Stimulated activated CD4-positive, alpha-beta T cell treated with anti-CD3 and anti-CD28 coated beads, Interleukin-2, amount 100 ng/mL, for 48 hours (primary cell): ENCODE measurements around the gene AUTS2.

Source experiments
- DNase-seq, 2 donors: peaks; one replicate each; pipeline ENCODE4 v3.0.0-alpha.2; 2020

The AUTS2 gene

DNA sequence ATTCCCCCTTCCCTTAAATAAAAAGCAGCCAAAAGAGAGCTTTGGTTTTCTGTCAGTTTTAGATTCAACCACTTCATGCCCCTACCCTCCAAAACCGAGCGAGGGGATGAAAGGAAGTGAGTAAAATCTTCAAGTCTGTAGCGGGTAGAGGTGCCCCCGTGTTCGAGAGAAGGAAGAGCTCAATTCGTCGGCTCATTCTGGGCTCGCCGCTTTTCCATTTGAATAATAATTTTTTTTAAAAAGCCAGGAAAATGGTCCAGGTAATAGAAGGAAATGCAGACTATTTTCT lies 1097.5 kb downstream of the AUTS2 start:
- no peak for DNase-seq

DNA sequence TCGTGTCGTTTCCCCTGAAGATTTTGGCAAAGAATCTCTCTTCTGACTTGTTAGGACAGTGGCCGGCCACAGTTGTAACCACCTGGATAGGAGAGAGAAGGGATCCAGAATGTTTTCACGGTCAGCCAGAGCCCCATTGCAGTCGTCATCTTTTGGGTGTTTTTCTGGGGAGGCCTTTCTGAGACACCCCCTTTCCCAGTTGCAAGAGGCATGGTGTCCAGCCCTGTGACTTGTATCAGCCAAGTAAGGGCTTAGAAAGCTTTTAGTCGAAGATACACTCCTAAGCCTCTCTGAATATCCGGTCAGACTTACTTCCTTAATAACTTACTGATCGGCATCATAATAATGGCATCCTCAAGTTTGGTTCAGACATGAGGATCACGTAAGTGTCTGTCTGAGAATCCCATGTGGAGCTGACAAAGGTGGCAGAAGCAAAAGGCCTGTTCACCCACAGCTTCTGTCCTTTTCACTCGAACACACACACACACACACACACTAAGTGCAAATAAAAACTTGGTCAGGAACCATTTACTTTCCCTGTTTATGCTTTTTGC lies 1098.0 kb downstream of the AUTS2 start:
- DNase-seq, result no peak

DNA sequence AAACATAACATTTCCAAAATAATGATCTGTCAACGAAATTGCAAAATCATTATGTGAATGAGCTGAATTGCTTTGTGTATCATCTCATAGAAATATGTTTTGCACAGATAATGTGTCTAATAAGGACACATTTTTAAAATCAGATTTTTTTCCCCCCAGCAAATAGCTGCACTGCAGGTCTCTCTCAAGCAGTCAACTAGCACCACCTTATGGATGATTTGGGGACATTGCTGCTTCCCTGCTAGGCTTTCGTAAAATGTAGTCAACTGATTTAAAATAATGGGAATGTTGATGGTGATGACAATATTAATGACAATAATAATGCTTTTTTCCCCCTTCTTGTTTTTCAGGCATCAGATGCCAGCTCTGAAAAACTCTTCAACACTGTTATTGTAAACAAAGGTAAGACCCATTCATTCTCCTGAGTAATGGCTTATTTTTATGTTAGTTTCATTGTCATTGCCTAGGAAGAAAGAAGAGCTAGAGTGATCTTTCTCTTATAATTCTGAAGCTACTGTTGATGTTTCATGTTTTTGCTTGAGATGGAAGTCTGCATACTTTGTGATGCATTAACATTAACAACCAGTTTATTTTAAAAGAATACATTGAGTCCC lies 1100.1 kb downstream of the AUTS2 start:
- DNase-seq, result no peak

DNA sequence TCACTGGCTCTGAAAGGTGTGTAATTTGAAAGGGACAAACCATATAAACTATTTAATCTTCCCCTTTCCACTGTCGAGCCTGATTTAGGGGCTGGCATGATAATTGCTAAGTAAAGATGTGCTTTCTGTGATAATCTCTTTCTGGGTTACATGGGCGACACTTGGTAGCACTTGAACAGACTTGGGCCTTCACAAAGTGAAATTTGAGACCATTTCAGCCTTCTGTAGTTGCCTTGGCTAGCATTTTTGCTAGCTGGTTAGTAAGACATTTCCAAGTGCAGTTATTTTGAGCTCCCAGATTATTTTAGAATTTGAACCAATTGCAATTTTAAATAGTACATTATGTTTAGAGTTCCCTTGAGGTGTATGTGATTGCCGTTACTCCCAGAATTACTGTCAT lies 1101.0 kb downstream of the AUTS2 start:
- no peak for DNase-seq

DNA sequence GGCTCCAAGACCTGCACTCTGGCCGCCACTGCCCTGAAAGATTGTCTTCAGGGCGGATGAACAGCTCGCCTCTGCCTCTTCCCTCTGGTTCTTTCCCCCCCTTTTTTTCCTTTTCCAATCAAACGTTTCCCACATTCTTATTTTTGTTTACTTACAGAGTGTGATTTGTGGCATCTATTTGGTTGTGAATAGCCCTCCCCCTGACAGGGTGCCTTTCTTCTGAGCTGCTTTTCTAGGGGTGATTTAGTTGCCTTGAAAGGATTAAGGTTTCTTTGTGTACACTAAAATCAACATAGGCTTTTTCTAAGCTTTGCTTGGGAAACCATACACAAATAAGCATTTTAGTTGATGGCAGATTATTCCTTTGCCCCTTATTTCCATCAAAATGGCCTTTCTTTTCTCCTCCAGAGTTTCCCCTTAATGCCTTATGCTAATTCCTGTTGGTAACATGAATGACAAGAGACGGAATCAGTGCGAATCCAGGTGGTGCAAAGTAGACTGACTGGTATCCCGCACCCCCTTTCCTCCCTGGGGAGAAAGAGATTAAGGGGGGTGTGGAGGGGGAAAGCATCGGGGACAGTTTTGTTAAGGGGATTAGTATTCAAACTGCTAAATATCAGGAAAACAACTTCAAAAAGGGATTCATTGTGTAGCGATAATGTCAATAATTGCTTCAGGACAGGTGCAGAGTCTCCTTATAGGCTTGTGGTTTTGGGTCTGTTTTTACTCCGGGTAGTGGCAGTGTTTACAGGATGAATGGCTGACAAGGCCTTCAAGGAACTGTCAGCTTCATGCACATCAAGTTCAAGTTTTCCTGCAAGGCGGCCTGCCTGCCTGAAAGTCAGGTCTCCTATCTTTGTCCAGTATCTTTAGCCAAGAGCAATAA lies 1102.0 kb downstream of the AUTS2 start:
- no peak for DNase-seq

DNA sequence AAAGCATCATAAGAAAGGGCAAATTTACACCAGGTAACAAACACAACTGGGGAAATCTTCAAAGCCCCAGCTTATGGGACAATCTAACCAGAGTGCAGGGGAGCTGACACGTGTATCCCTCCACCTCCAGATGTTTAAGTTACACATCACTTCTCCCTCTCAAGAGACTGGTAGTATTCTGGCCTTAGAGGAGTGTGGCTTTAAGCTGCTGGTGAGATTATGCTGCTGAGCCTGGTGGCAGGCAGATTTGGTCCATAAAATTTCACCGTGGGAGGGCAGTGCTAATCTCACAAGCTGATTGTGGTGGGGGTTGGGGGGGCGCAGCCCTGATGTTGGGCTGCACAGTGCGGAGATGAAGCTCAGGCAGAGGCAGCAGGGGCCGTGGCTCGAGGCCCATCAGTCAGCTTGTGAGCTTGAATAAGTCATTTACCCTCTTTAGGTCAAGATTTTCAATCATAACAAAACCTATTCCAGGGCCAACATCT lies 1102.7 kb downstream of the AUTS2 start:
- no peak for DNase-seq

DNA sequence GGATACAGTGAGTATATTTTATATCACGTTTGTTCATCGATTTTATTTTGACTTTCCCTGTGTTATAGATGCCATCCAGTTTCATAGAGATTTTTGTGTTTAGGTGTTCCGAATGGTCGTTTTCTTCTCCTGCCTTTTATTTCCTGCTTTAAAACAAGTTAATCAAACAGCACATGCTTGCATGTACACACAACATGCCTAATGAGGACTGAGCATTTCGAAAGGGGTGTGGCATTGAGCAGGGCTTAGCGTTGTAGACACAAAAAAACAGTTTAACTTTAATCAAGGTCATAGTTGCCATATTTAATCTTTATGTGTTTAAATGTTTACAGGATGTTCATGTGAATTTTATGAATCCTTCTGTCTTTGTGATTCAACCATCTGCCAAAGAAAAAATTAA lies 1103.2 kb downstream of the AUTS2 start:
- no peak for DNase-seq

DNA sequence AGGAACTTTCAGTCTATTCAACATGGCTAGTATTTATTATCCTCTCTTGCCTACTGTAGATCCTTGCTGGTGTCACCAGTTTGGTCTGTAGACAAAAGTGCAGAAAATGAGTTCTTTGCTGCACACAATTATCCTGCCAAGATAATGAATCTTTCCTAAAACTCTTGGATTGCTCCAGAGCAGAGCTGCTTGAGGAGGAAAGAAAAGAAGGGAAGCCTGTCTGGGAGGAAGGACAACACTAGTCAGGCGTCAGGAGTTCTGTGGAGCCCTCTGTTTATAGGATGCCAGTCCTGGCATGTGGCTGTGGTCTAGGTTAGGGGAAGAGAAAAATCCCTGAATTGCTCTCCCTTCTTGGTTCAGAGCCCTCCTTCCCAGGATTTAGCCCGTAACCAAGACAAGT lies 1103.7 kb downstream of the AUTS2 start:
- DNase-seq, result no peak

DNA sequence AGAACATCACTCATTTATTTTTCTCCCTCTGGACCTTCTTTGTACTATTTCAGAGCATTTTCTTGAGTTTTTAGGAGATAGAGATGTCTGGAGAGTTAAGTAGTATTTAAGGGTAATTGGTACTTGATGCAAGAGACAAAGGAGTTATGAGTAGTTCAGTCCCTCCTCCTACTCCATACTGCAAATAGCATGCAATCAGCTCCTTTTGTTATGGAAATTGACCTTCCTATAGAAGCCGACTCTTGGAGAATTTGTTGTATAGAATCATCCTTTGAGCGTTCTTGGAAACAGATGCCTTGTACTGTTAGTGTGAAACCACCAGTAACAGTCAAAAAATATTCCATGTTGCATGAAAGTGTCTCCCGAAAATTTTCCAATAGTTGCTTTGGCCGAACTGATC lies 1105.5 kb downstream of the AUTS2 start:
- no peak for DNase-seq

DNA sequence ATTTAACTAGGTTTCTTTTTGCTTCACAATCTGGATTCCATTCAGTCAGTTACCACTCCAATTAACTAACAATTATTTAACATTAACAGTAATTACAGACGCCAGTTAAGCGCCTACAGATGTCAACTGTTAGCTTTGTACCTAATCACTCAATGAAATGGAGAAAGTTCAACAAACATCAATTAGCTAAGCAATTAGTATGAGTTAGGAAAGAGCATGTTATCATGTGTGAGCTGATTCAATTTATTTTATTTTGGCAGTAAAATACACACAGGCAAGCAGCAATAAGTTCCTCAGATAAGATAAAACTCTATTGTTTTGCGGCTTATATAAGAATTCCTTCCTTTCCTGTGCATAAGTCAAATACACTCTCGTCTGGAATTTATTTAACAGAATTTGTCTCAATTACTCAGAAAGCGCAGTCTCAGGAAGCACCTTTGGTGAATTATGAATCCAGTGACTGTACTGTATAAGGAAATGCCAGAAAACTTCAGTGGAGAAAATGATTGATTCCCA lies 1106.6 kb downstream of the AUTS2 start:
- DNase-seq, result no peak

DNA sequence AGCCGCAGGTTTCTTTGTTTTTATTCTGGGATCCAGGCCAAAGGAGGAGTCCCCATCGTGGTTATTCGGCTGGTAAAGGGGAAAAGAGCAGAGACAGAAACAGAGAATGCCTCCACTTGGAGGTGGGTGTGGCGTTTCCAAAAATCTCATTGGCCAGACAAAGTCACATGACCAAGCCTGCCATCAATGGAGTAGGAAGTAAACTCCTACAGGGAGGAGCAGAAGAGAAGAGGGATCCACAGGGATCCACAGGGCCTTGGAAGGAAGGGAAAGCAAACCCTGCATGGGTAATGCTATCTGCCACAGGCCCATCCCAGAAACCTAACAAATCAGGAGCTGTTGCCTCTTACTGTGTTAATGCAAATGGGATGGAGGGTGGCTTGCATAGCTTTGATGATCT lies 1107.9 kb downstream of the AUTS2 start:
- no peak for DNase-seq

DNA sequence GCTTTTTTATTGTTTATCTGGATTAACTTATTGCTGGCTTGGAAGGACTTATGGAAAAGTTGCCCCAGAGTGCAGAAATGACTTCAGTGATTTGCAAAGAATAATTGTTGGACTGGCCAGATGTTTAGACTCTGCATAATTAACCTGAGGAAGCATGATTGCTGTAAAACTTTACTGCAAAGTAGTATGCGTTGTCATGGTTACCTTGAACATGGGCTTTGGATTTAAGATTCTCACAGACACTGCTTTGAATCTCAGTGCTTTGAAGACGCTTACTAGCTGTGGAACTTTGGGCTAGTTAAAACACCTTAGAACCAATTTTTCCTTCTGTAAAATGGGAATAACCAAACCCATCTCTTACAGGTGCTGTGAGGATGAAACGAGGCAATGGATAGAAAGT lies 1108.4 kb downstream of the AUTS2 start:
- DNase-seq, result no peak

DNA sequence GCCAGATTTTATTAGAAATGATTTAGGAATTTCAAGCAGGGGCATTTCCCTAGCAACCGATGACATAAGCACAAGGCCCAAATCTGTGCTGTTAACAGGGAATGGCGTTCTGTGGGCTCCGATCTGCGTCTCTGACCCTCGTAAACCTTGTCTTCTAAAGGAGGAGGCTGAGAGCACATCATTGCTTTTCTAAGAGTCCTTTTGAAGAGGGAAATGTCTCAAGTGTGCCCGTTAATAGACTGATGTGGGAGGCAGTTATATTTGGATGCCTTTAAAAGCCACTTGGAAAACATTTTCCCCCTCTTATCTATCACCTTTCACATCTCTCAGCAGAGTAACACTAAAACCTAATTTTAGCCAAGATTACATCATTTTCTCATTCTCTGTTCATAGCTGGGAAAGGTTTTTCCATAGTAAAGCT lies 1109.6 kb downstream of the AUTS2 start:
- DNase-seq, result no peak

DNA sequence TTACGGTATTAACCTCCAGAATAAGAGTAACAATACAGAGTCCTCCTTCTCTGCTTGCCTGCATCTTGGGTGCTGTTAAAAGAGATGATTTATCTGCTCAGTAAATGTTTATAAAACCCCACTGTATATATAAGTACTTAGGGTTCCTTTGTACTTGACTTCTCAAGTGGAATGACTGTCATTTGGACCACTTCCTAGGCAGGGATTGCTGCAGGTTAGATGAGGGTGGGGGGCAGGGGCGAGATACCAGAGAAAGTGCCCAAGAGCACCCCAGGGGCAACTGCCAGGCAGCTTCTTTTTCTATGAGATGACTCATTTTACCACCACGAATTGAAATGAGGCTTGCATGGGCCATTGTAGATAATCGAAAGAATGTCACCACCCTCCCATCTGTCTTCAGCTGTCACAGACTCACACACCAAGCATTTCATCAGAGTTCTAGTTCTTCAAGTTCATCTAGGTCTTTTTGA lies 1111.8 kb downstream of the AUTS2 start:
- no peak for DNase-seq

DNA sequence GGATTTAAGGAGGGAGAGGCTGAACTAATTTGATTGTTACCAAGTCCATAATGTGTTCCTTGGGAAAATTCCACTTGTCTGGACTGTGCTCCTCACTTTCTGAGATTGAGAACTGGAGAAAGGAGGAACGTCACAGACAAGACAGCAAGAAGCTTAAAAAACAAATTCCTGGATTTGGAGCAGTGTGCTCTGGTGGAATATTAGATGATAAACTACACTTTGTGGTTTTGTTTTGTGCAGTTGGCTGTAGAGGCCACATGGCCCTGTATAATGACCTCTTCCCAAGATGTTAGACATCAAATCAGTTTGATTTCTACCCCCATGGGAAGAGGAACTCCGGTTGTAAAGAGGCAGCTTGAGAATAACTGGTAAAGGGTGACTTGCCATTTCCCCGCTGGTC lies 1112.4 kb downstream of the AUTS2 start:
- DNase-seq, result no peak

DNA sequence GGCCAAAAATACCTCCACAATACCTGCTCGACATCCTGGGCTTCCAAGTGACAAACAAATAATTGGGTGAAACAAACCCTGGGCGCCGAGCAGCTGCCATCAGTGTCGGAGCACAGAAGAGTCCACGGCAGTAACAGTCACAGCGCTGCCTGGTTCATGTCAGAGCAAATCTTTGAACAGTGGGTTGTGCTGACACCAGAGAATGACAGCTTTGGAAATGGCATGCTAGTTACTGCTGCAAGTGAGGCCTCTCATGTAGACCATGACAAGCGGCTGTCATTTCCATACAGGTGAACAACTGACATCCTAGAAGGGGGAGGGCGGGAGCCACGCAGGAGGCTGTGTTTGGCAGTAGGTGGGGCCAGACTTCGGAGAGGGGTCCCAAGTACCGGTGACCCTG lies 1113.2 kb downstream of the AUTS2 start:
- DNase-seq, result no peak

DNA sequence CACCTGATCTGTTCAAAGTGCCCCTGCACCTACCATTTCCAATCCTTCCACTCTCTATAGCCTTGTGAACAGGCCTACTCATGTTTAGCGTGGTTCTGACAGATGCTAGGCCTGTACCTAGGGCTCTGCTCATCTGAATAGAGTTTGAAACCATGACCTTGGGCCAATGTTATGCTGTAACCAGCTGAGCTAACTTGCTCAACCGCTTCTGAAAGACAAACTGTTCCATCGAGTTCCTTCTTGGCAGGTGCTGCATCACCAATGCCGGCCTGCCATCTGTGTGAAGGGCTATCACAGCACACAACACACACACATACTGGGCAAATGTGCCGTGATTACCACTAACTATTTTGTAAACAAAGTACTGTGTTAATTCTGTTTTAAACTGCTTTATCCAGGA lies 1114.7 kb downstream of the AUTS2 start:
- DNase-seq, result no peak

DNA sequence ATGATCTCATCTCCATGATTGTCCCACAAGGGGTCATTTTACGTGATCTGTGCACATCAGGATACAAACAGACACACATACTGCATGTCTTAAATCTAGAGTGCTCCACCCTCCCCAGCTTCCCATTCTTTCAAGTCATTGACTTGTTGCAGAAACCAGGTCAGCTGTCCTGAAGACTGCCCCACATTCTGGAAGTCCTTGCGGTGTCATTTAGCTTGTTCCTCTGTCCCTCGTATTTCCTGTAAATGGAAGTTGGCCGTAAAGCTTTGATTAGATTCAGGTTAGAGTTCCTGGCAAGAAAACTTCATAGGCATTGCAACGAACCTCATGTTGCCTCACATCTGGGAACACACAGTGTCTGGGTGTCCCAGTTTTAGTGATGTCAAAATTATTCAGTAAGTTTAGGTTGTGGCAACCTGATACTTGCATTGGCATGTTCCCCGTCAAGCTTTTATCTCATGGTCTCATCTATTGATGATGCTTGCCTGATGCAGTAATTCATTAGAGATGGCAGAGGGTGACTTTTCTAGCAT lies 1116.3 kb downstream of the AUTS2 start:
- DNase-seq, result no peak

DNA sequence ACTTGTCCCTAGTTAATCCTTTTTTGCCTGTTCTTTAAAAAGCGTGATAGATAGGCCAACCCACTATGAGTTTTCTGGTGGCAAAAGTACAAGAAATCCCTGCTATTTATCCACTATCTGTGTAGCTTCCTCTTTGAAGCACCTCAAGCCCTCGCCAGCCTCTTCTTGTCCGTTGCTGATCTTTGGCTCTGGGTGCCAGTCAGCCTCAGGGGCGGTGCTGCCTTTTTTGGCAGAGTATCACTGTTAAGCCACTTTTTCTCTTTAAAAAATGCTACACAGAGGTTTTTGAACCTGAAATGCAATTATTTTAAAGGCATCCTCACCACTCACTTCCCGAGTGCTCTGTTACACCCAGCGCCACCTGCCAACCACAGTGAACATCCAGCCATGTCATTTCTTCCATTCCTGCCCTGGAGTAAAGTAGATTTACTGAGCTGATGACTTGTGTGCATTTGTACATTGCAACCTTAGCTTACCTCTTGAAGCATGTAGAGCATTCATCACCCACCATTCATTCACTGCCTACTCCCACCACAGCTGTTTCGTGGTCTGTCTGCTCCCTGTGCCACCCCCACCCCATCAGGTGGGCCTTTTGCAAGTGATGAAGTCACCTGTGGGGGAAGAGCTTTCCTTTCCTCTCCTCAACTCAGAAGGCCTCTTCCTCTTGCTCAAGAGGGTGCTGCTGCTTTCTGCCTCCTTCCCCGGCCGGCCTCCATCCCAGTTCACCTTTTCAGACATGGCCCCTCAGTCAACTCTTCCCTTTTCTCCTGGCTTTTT lies 1119.5 kb downstream of the AUTS2 start:
- DNase-seq, result no peak

DNA sequence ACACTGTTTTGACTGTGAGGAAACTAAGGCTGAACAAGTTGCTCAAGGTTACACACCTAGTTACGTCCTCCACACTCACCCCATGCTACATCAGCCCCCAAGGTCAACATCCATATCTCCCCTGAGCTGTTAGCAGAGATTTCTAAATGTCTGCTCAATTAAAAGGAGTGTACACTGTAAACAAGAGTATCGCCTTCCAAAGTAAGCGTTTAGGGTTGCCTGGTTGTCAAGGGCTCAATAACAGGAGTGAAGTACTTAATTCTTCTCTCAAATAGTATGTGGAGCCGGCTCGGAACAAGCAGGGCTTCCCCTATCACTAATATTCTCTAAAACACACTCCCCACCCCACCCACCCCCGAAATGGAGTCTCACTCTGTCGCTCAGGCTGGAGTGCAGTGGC lies 1120.8 kb downstream of the AUTS2 start:
- no peak for DNase-seq

DNA sequence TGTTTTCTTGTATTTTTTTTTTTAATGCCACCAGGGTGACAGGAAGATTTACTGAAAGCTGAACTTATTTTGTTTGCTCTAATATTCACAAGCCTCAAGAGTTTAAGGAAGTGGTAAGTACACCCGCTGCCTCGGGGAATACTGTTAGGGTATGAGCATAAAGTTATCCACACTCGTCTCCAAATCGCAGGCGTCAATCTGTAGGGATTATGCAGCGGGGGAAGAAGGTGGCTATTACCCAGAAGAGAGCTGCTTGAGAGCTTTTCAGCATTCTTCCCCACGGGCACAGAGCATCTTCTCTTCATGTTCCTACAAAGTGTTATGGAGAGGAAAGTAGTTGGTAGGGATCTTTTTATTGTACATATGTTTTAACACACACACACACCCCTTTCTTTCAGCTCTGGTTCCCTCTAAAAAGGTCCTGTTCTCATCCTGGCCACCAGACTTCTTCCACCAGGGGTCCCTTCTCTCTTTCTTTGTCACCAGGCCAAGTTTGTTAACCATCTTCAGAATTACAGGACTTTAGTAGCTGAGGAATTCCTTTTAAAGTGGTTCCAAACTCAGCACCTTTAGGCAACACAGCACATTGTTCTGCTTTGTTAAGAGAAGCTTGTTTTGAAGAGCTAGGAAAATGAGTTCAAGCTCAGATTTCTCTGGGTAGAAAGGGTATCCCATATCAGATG lies 1122.1 kb downstream of the AUTS2 start:
- no peak for DNase-seq

DNA sequence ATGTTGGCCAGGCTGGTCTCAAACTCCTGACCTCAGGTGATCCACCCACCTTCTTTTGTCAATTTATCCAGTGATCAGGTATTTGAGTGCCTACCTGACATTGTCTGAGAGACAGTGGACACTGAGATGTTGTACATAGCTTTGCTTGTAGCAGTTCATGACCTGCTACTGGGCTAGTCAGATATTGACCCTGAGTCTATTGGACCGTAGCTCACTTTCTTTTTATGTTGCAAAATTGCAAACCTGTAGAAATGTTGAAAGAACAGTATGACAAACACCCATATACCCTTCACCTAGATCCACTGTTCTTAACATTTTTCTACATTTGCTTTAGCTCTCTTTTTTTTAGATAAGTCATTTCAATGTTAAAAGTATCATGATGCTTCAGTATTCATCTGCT lies 1123.2 kb downstream of the AUTS2 start:
- DNase-seq, result no peak
